Large intestine (tissue), 3 donors: ENCODE data around the gene CD19. TPM values are rescaled to one million over a fixed set of nuclear protein-coding genes. Genes with fewer than 3 reads are reported as not detected.
"Not testable (repeated sequence)": the region's sequence is repeated elsewhere in the genome, so short reads cannot be mapped to it uniquely, and the experiment has no call there.

Source experiments
- DNase-seq, 2 donors: peaks; one replicate each; pipeline versions ENCODE4 v3.0.0 to v3.0.0-alpha.2; 2013
- H3K27ac ChIP-seq: one replicate; pipeline ENCODE4 v1.5.1; 2013; ENCODE audit warnings: low read length
- H3K27me3 ChIP-seq: 2 replicates; pipeline ENCODE4 v1.6.1; 2013; ENCODE audit warnings: low read length; ENCODE audit not compliant: control insufficient read depth, insufficient read depth
- H3K36me3 ChIP-seq: 2 replicates; pipeline ENCODE4 v1.6.1; 2013; ENCODE audit warnings: low read length; ENCODE audit not compliant: control insufficient read depth, insufficient read depth
- H3K4me1 ChIP-seq: one replicate; pipeline ENCODE4 v1.6.1; 2013; ENCODE audit warnings: low read length; ENCODE audit not compliant: control insufficient read depth, insufficient read depth
- H3K4me3 ChIP-seq: one replicate; pipeline ENCODE4 v1.5.1; 2013; ENCODE audit warnings: low read length
- H3K9me3 ChIP-seq: one replicate; pipeline ENCODE4 v1.6.1; 2013; ENCODE audit warnings: mild to moderate bottlenecking, low read depth, low read length, moderate library complexity; ENCODE audit not compliant: control insufficient read depth
- WGBS: methylation state at CpG from one replicate; pipeline ENCODE4 v1.1.5; 2013; ENCODE audit warnings: low lambda C conversion rate; ENCODE audit not compliant: insufficient coverage; 5-methylcytosine and 5-hydroxymethylcytosine counted together
- polyA plus RNA-seq: library from polyadenylated mRNA; unstranded; fragments of 120-200 nt; gene quantifications from one replicate; pipeline ENCODE4 v1.2.1, GENCODE V29; 2013

Gene CD19
- polyA plus RNA-seq, 1 donor = 1.0 TPM

DNA sequence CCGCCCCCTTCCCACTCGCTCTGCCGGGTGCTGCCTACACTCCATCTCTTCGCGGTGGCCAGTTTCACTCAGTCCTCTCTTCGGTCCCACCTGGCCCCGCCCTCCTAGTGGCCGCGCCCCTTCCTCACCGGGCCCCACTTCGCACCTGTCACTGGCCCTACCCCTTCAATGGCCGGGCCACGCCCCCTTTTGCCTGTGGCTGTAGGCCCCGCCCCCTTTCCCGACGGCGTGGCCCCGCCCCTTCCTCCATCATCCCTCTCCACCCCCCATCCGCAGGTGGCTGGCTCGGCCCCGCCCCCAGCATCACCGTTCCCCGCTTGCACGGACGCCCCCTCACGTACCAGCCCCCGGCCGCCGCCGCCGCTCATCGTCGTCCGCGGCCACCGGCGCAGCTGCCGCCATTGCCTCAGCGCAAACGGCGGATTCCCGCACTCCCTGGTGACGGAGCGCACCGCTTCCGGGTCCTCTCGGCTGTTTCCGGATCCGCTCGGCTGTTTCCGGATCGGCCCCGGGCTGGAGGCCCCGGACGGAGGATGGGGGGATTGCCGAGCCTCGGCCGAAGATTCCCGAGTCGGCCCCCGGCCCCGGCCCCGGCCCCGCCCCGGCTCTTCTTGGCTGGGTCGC lies 6.9 kb upstream of the CD19 start, which contains the start of gene RABEP2:
Gene RABEP2, minus strand, starts transcription at position 477 of the 624 bp plus-strand sequence. Its CDS starts 75 bp downstream, at position 402.
- no CpG with 5 or more reads among the region's 66 CpGs for WGBS
- H3K27me3 ChIP-seq = no peaks in the 10 kb centered on the region
- DNase-seq = peak; percentile 97 to 99
- peaks cover 6% of the 10 kb centered on the region for H3K36me3 ChIP-seq
- H3K4me3 ChIP-seq = peak within 1 kb of the TSS; percentile 93
- H3K9me3 ChIP-seq = peaks cover 3% of the 10 kb centered on the region
- H3K27ac ChIP-seq = peak within 1 kb of the TSS; percentile 99
- peaks cover 19% of the 10 kb centered on the region for H3K4me1 ChIP-seq

DNA sequence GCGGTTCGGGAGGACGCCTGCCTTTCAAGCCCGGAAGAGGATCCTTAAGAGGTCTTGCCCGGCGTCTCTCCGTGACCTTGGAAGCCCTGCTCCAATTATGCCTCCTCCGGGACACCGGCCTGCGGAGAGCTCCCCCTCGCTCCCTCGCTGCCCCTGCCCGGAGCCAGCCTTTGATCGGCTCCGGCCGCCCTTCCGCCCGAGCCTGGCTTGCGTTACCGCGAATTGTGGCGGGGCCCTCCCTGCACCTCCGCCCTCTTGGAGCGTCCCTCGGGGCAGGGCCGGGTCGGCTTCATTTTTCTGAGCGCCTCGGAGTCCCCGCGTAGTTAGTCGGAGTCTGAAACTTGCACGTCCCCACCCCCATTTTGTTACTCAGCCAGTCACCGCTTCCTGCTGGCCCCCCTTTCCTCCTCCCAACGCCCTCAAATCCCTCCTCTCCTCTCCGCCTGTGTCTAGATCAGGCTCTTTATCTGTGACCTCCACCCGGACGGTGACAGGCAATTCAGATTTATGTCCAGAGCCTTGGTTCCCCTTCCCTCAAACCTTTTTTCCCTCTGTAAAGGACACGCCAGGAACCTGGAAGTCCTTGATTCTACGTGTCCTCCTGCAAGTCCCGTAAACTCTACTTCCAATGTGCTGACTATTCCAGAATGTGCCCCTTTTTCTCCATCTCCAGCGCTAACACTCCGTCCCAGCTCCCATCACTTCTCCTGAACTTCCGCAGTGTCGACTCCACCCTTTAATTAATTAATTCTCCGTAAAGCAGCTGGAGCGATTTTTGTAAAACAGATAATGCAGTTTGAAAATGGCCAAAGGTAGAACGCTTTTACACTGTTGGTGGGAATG lies 6.2 kb upstream of the CD19 start:
- no CpG with 5 or more reads among the region's 48 CpGs for WGBS
- Histone ChIP-seq H3K27ac (peak overlapping the region; percentile 99), H3K9me3 (peaks cover 3% of the 10 kb centered on the region), H3K27me3 (no peaks in the 10 kb centered on the region), H3K4me1 (peaks cover 19% of the 10 kb centered on the region), H3K36me3 (peaks cover 4% of the 10 kb centered on the region), H3K4me3 (peak overlapping the region; percentile 93)
- peak; percentile 74 to 91 for DNase-seq

- peaks cover 19% of the 10 kb centered on the region for H3K4me1 ChIP-seq
- DNase-seq, H3K9me3 ChIP-seq, H3K36me3 ChIP-seq, H3K27me3 ChIP-seq: not testable (repeated sequence)
- H3K4me3 ChIP-seq = peak overlapping the region; percentile 93
- no CpG with 5 or more reads among the region's 2 CpGs for WGBS
- peak overlapping the region; percentile 99 for H3K27ac ChIP-seq
These were observed 5.5 kb upstream of the CD19 start for GRCh38 chr16:28926284-28926683.

DNA sequence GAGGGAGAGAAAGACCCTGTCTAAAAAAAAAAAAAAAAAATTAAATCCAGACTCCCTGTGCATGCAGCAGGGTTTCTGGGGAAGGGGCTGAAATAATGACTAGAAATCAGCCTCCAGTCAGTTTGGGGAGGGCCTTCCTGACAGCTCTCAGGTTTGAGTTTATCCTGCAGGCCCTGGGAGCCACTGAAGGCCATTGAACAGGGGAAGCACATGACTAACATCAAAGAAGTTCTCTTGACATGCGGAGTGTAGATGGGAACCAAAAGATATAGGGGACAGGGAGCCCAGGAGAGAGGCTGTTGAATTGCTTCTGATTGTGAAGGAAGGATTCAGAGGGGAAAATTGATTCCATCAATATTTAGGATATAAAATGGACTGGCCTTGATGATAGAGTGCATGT lies 4.0 kb upstream of the CD19 start:
- Histone ChIP-seq H3K4me1 (peaks cover 10% of the 10 kb centered on the region), H3K27ac (no peak overlapping the region)
- no CpG with 5 or more reads among the region's 1 CpG for WGBS

DNA sequence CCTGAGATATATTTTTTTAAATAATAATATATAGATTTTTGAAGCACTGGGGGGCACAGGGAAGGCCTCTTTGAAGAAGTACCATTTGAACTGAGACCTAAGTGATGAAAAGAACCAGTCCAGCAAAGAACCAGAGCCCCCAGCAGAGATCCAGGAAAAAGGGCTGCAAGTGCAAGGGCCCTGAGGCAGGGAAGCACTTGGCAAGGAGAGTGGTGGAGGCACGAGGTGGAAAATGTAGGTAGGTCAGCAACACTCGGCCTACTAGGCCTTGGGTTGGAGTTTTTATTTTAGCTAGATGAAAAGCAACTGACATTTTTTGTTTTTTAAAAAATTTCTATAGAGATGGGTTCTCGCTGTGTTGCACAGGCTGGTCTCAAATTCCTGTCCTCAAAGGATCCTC lies 1.6 kb upstream of the CD19 start:
- DNase-seq = no peak
- no peaks in the 10 kb centered on the region for H3K36me3 ChIP-seq
- no peaks in the 10 kb centered on the region for H3K27me3 ChIP-seq
- no peaks in the 10 kb centered on the region for H3K4me1 ChIP-seq
- H3K9me3 ChIP-seq = peaks cover 3% of the 10 kb centered on the region
- no CpG with 5 or more reads among the region's 3 CpGs for WGBS
- H3K4me3 ChIP-seq = no peak overlapping the region
- H3K27ac ChIP-seq = no peak overlapping the region

More for the DNA sequence above, 4.0 kb upstream of the CD19 start:
- H3K36me3 ChIP-seq = no peaks in the 10 kb centered on the region
- DNase-seq = no peak
- H3K4me3 ChIP-seq = no peak overlapping the region
- peaks cover 3% of the 10 kb centered on the region for H3K9me3 ChIP-seq
- H3K27me3 ChIP-seq = no peaks in the 10 kb centered on the region

- no CpG with 5 or more reads among the region's 3 CpGs for WGBS
- Histone ChIP-seq H3K36me3 (no peaks in the 10 kb centered on the region), H3K9me3 (no peaks in the 10 kb centered on the region), H3K4me1 (peaks cover 1% of the 10 kb centered on the region), H3K4me3 (no peak overlapping the region), H3K27ac (no peak overlapping the region), H3K27me3 (no peaks in the 10 kb centered on the region)
- DNase-seq = no peak
These were observed 1.1 kb upstream of the CD19 start for GRCh38 chr16:28930652-28931051.

GRCh38 chr16:28932339-28933141 lies 769 bp downstream of the CD19 start:
- Histone ChIP-seq H3K27ac (no peak overlapping the region), H3K4me3 (no peak overlapping the region)
- no CpG with 5 or more reads among the region's 20 CpGs for WGBS

GRCh38 chr16:28933171-28933570 lies 1.4 kb downstream of the CD19 start:
- Histone ChIP-seq H3K27ac (no peak overlapping the region), H3K36me3 (no peaks in the 10 kb centered on the region), H3K4me1 (peaks cover 10% of the 10 kb centered on the region), H3K9me3 (peaks cover 6% of the 10 kb centered on the region), H3K4me3 (no peak overlapping the region), H3K27me3 (no peaks in the 10 kb centered on the region)
- no CpG with 5 or more reads among the region's 8 CpGs for whole genome bisulfite sequencing
- no peak for DNase-seq

More at GRCh38 chr16:28932339-28933141, 769 bp downstream of the CD19 start:
- Histone ChIP-seq H3K9me3 (peaks cover 6% of the 10 kb centered on the region), H3K27me3 (no peaks in the 10 kb centered on the region), H3K4me1 (peaks cover 10% of the 10 kb centered on the region), H3K36me3 (no peaks in the 10 kb centered on the region)
- DNase-seq = no peak

DNA sequence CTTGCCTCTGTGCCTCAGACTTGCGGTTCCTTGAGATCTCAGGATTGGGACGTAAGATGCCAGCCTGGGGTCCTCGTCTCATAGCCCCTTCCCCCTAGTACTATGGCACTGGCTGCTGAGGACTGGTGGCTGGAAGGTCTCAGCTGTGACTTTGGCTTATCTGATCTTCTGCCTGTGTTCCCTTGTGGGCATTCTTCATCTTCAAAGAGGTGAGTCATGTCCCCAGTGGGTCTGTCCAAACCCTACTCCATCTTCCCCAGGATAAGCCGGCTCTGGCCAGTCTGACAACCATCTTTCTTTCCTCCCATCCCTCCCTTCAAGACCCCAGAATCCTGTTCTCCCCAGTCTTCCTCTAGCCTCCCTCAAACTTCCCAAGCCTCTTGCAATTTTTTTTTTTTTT lies 3.6 kb downstream of the CD19 start:
- Histone ChIP-seq H3K36me3 (no peaks in the 10 kb centered on the region), H3K4me1 (peaks cover 10% of the 10 kb centered on the region), H3K4me3 (no peak overlapping the region), H3K27ac (no peak overlapping the region), H3K9me3 (peaks cover 6% of the 10 kb centered on the region), H3K27me3 (no peaks in the 10 kb centered on the region)
- WGBS = 100% methylated on average over 1 of the region's 4 CpGs
- no peak for DNase-seq
